HUES6 (cell line): Measurements from ENCODE around the gene ELOVL7.

Experiments
- H3K27ac ChIP-seq: 2 replicates; pipeline ENCODE4 v1.7.0; 2013; ENCODE audit warnings: low read depth, mild to moderate bottlenecking, low read length, inconsistent platforms
- H3K27me3 ChIP-seq: 2 replicates; pipeline ENCODE4 v1.6.1; 2013; ENCODE audit warnings: low read length; ENCODE audit not compliant: control insufficient read depth, insufficient read depth
- H3K36me3 ChIP-seq: 2 replicates; pipeline ENCODE4 v1.6.1; 2013; ENCODE audit warnings: low read length; ENCODE audit not compliant: control insufficient read depth, insufficient read depth
- H3K4me1 ChIP-seq: 2 replicates; pipeline ENCODE4 v1.6.1; 2013; ENCODE audit warnings: low read length; ENCODE audit not compliant: control insufficient read depth, insufficient read depth
- H3K4me3 ChIP-seq: 2 replicates; pipeline ENCODE4 v1.5.1; 2013; ENCODE audit warnings: low read depth, low read length
- H3K9ac ChIP-seq: one replicate; pipeline ENCODE4 v1.6.1; 2013; ENCODE audit warnings: mild to moderate bottlenecking, low read length
- H3K9me3 ChIP-seq: 2 replicates; pipeline ENCODE4 v1.6.1; 2013; ENCODE audit warnings: low read depth, low read length; ENCODE audit not compliant: control insufficient read depth, insufficient read depth

The ELOVL7 gene

GRCh38 chr5:60794691-60795090 lies 49.4 kb downstream of the ELOVL7 start:
- Histone ChIP-seq H3K9ac (no peak overlapping the region), H3K4me3 (no peak overlapping the region), H3K27ac (no peak overlapping the region), H3K4me1 (peaks cover 22% of the 10 kb centered on the region), H3K9me3 (no peaks in the 10 kb centered on the region), H3K36me3 (no peaks in the 10 kb centered on the region), H3K27me3 (no peaks in the 10 kb centered on the region)

GRCh38 chr5:60792438-60792837 lies 51.6 kb downstream of the ELOVL7 start:
- no peak overlapping the region for H3K9ac ChIP-seq
- H3K36me3 ChIP-seq = no peaks in the 10 kb centered on the region
- H3K27me3 ChIP-seq = no peaks in the 10 kb centered on the region
- no peaks in the 10 kb centered on the region for H3K9me3 ChIP-seq
- H3K27ac ChIP-seq = no peak overlapping the region
- peaks cover 9% of the 10 kb centered on the region for H3K4me1 ChIP-seq
- H3K4me3 ChIP-seq = no peak overlapping the region

- no peaks in the 10 kb centered on the region for H3K9me3 ChIP-seq
- no peak overlapping the region for H3K27ac ChIP-seq
- H3K36me3 ChIP-seq = no peaks in the 10 kb centered on the region
- no peaks in the 10 kb centered on the region for H3K4me1 ChIP-seq
- H3K4me3 ChIP-seq = no peak overlapping the region
- no peak overlapping the region for H3K9ac ChIP-seq
- no peaks in the 10 kb centered on the region for H3K27me3 ChIP-seq
Observed at GRCh38 chr5:60789551-60789950, 54.5 kb downstream of the ELOVL7 start.

GRCh38 chr5:60788863-60789513 lies 55.1 kb downstream of the ELOVL7 start:
- Histone ChIP-seq H3K4me1 (no peaks in the 10 kb centered on the region), H3K4me3 (no peak overlapping the region), H3K27ac (no peak overlapping the region), H3K9ac (no peak overlapping the region), H3K9me3 (no peaks in the 10 kb centered on the region), H3K27me3 (no peaks in the 10 kb centered on the region), H3K36me3 (no peaks in the 10 kb centered on the region)

GRCh38 chr5:60779466-60779865 lies 64.6 kb downstream of the ELOVL7 start:
- Histone ChIP-seq H3K4me3 (no peak overlapping the region), H3K9me3 (no peaks in the 10 kb centered on the region), H3K27me3 (no peaks in the 10 kb centered on the region), H3K27ac (peak overlapping the region; percentile 68; the same call in 1 of the 2 replicates), H3K4me1 (peaks cover 12% of the 10 kb centered on the region), H3K36me3 (no peaks in the 10 kb centered on the region), H3K9ac (no peak overlapping the region)

- no peaks in the 10 kb centered on the region for H3K27me3 ChIP-seq
- H3K27ac ChIP-seq = no peak overlapping the region
Observed at GRCh38 chr5:60776343-60776742, 67.7 kb downstream of the ELOVL7 start.

GRCh38 chr5:60765019-60765709 lies 78.9 kb downstream of the ELOVL7 start:
- no peaks in the 10 kb centered on the region for H3K36me3 ChIP-seq
- no peak overlapping the region for H3K27ac ChIP-seq
- H3K4me3 ChIP-seq = no peak overlapping the region
- H3K27me3 ChIP-seq = no peaks in the 10 kb centered on the region
- H3K9ac ChIP-seq = no peak overlapping the region
- no peaks in the 10 kb centered on the region for H3K9me3 ChIP-seq
- no peaks in the 10 kb centered on the region; the same call in 1 of the 2 replicates for H3K4me1 ChIP-seq

More at GRCh38 chr5:60776343-60776742, 67.7 kb downstream of the ELOVL7 start:
- H3K4me3 ChIP-seq = no peak overlapping the region
- H3K4me1 ChIP-seq = peaks cover 15% of the 10 kb centered on the region
- no peaks in the 10 kb centered on the region for H3K36me3 ChIP-seq
- H3K9ac ChIP-seq = no peak overlapping the region
- H3K9me3 ChIP-seq = no peaks in the 10 kb centered on the region

- no peak overlapping the region for H3K27ac ChIP-seq
- no peaks in the 10 kb centered on the region; the same call in 1 of the 2 replicates for H3K4me1 ChIP-seq
- H3K9ac ChIP-seq = no peak overlapping the region
- no peaks in the 10 kb centered on the region for H3K27me3 ChIP-seq
- H3K4me3 ChIP-seq = no peak overlapping the region
- H3K9me3 ChIP-seq = no peaks in the 10 kb centered on the region
- H3K36me3 ChIP-seq = no peaks in the 10 kb centered on the region
Observed at GRCh38 chr5:60763061-60763460, 81.0 kb downstream of the ELOVL7 start.

- H3K9ac ChIP-seq = no peak overlapping the region
- no peaks in the 10 kb centered on the region for H3K9me3 ChIP-seq
- H3K27ac ChIP-seq = no peak overlapping the region
- no peaks in the 10 kb centered on the region for H3K4me1 ChIP-seq
- H3K36me3 ChIP-seq = no peaks in the 10 kb centered on the region
- no peak overlapping the region for H3K4me3 ChIP-seq
- H3K27me3 ChIP-seq = no peaks in the 10 kb centered on the region
Observed at GRCh38 chr5:60754495-60754894, 89.6 kb downstream of the ELOVL7 start.

GRCh38 chr5:60744682-60745081 lies 99.4 kb downstream of the ELOVL7 start:
- H3K4me1 ChIP-seq = no peaks in the 10 kb centered on the region
- no peaks in the 10 kb centered on the region for H3K27me3 ChIP-seq
- H3K36me3 ChIP-seq = no peaks in the 10 kb centered on the region
- H3K9ac ChIP-seq = no peak overlapping the region
- no peak overlapping the region for H3K4me3 ChIP-seq
- H3K27ac ChIP-seq = no peak overlapping the region
- H3K9me3 ChIP-seq = no peaks in the 10 kb centered on the region

- Histone ChIP-seq H3K9ac (no peak overlapping the region), H3K36me3 (no peaks in the 10 kb centered on the region), H3K4me3 (no peak overlapping the region), H3K27me3 (no peaks in the 10 kb centered on the region), H3K9me3 (no peaks in the 10 kb centered on the region), H3K4me1 (no peaks in the 10 kb centered on the region), H3K27ac (no peak overlapping the region)
Observed at GRCh38 chr5:60743511-60744314, 100.4 kb downstream of the ELOVL7 start.
